GM18520 (cell line): ENCODE results near the gene CHSY3.

Experiments used
- ATAC-seq: cut with Tn5 transposase; IDR thresholded peaks from one replicate; pipeline ENCODE4 v1.9.1; 2021; ENCODE audit not compliant: unreplicated experiment

The CHSY3 gene

GRCh38 chr5:129904102-129904666 is at the start of gene CHSY3:
CHSY3 (plus strand) TSS chr5:129904465.
- peak; percentile 34 for ATAC-seq

GRCh38 chr5:129856325-129856724 is 47.9 kb upstream of the CHSY3 start:
- no peak for ATAC-seq

- ATAC-seq = no peak
Measured at GRCh38 chr5:129857116-129857515, 47.1 kb upstream of the CHSY3 start.

GRCh38 chr5:129858131-129858675 is 46.1 kb upstream of the CHSY3 start:
- ATAC-seq = no peak

- no peak for ATAC-seq
Measured at GRCh38 chr5:129884322-129884721, 19.9 kb upstream of the CHSY3 start.

GRCh38 chr5:129899454-129899853 is 4.8 kb upstream of the CHSY3 start:
- ATAC-seq = no peak

GRCh38 chr5:129902816-129903215 is 1.4 kb upstream of the CHSY3 start:
- no peak for ATAC-seq

GRCh38 chr5:129903466-129904101 is 681 bp upstream of the CHSY3 start:
- ATAC-seq = no peak

- peak; percentile 16 for ATAC-seq
Measured at GRCh38 chr5:129904667-129905472, 605 bp downstream of the CHSY3 start.

GRCh38 chr5:129905473-129906176 is 1.4 kb downstream of the CHSY3 start:
- ATAC-seq = no peak

- ATAC-seq = no peak
Measured at GRCh38 chr5:129906177-129906887, 2.1 kb downstream of the CHSY3 start.

GRCh38 chr5:129909225-129909624 is 5.0 kb downstream of the CHSY3 start:
- no peak for ATAC-seq

- ATAC-seq = no peak
Measured at GRCh38 chr5:129912601-129913255, 8.5 kb downstream of the CHSY3 start.

- no peak for ATAC-seq
Measured at GRCh38 chr5:129915415-129915814, 11.2 kb downstream of the CHSY3 start.

- no peak for ATAC-seq
Measured at GRCh38 chr5:129917224-129917623, 13.0 kb downstream of the CHSY3 start.

- ATAC-seq = no peak
Measured at GRCh38 chr5:129921204-129921603, 16.9 kb downstream of the CHSY3 start.

- no peak for ATAC-seq
Measured at GRCh38 chr5:129930221-129930620, 26.0 kb downstream of the CHSY3 start.

- no peak for ATAC-seq
Measured at GRCh38 chr5:129935626-129936025, 31.4 kb downstream of the CHSY3 start.

- ATAC-seq = no peak
Measured at GRCh38 chr5:129938077-129938476, 33.8 kb downstream of the CHSY3 start.

GRCh38 chr5:129943936-129944335 is 39.7 kb downstream of the CHSY3 start:
- no peak for ATAC-seq
